ENCODE measurements around the gene SBNO2.

Gene SBNO2

DNA sequence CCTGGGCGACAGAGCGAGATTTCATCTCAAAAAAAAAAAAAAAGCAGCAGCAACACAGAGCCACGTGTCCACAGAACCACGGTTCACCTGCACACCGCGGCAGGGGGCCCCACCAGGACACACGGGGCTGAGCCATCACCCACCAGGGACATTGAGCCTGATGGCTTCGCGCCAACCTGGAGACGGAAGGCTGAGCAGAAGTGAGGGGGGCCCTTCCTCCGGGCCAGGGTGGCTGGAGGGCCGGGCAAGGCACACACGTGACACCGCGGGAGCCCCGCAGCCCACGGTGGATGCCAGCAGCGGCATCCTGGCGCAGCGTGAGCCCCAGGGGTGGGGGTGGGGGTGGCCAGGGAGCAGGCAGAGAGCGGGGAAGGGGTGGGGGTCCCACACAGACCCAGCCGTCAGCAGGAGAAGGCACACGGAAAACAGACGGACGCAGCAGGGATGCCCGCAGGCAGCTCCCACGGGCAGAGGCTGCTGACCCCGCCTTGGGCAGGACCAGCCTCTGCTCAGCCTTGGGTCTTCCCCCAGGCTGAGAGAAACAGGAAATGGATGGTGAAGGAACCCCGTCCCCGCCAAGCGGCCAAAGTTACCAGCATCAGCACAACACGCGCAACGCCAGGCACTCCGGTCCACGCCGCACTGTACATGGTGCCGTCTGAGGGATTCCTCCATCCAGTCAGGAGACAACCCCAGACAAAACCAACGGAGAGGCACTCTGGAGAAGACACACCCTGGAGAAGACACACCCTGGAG is 33.6 kb downstream of the SBNO2 start:
- TF ChIP-seq, protein P1, sequence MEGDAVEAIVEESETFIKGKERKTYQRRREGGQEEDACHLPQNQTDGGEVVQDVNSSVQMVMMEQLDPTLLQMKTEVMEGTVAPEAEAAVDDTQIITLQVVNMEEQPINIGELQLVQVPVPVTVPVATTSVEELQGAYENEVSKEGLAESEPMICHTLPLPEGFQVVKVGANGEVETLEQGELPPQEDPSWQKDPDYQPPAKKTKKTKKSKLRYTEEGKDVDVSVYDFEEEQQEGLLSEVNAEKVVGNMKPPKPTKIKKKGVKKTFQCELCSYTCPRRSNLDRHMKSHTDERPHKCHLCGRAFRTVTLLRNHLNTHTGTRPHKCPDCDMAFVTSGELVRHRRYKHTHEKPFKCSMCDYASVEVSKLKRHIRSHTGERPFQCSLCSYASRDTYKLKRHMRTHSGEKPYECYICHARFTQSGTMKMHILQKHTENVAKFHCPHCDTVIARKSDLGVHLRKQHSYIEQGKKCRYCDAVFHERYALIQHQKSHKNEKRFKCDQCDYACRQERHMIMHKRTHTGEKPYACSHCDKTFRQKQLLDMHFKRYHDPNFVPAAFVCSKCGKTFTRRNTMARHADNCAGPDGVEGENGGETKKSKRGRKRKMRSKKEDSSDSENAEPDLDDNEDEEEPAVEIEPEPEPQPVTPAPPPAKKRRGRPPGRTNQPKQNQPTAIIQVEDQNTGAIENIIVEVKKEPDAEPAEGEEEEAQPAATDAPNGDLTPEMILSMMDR (conservative IDR thresholded peaks at IDR 0.05; ENCODE audit: low read depth, low read length) = no peak
- H3K4me3 ChIP-seq (ENCODE audit: low read length) = no peak overlapping the region
- no peak for DNase-seq (ENCODE audit: low read depth)

DNA sequence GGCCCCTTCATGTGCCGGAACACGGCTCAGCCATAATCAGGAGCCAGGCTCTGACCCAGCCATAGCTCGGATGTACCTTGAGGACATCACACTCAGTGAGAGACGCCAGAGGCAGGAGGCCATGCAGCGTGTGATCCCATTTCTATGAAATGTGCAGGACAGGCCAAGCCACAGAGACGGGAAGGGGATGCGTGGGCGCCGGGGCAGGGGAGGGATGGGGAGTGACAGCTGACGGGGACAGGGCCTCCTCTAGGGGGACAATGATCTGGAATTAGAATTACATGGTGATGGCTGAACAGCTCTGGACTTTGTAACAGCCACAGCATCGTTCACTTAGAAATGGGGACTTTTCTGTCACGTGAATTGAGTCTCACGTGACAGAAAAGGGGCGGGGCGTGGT is 34.9 kb downstream of the SBNO2 start:
- TF ChIP-seq, protein P1 (conservative IDR thresholded peaks at IDR 0.05; ENCODE audit: low read depth, low read length) = no peak
- no peak overlapping the region for H3K4me3 ChIP-seq (ENCODE audit: low read length)
- DNase-seq (ENCODE audit: low read depth) = no peak

DNA sequence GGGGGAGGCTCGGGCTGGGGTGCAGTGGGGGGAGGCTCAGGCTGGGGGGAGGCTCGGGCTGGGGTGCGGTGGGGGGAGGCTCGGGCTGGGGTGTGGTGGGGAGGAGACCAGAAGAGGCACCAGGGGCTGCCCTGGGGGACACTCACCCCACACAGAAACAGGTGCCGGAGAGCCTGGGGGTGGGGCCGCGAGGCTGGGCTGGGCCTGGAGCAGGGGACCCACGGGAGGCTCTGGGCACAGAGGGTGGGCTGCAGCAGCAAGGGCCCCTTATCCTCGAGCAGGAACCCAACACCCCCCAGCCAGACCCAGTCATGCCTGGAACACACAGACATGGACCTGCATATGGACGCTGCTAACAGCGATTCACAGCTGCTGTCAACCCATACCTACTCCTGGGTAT is 35.9 kb downstream of the SBNO2 start:
- H3K4me3 ChIP-seq (ENCODE audit: low read length) = no peak overlapping the region
- DNase-seq (ENCODE audit: low read depth) = no peak
- TF ChIP-seq, protein P1 (conservative IDR thresholded peaks at IDR 0.05; ENCODE audit: low read depth, low read length) = no peak

DNA sequence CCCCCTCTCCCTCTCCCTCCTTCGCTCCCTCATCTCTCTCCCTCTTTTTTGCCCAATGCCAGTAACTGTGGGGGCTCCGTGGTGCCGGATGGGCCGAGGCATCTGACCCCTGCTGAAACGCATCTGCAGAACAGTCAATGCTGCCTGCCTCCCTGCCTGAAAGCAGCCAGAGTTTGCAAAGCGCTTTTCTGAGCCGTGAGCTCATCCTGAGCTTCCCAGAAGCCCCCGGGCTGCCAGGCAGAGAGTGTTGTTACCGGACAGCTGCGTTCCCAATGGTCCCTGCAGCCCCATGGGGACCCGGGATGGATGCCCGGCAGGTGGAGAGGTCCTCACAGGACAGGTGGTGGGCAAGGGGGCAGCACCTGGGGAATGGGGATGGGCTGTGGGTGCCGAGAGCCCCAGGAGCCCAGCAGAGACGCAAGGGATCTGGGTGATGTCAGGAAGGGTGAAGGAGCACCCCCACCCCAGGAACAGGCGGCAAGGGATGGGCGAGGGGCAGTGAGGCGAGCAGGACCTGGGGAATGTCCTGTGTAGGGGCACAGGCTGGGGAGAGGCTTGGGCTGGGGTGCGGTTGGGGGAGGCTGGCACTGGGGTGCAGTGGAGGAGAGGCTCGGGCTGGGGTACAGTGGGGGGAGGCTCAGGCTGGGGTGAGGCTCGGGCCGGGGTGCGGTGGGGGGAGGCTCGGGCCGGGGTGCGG is 37.3 kb downstream of the SBNO2 start:
- H3K4me3 ChIP-seq (ENCODE audit: low read length) = no peak overlapping the region
- DNase-seq (ENCODE audit: low read depth) = no peak
- TF ChIP-seq, protein P1 (conservative IDR thresholded peaks at IDR 0.05; ENCODE audit: low read depth, low read length) = no peak

DNA sequence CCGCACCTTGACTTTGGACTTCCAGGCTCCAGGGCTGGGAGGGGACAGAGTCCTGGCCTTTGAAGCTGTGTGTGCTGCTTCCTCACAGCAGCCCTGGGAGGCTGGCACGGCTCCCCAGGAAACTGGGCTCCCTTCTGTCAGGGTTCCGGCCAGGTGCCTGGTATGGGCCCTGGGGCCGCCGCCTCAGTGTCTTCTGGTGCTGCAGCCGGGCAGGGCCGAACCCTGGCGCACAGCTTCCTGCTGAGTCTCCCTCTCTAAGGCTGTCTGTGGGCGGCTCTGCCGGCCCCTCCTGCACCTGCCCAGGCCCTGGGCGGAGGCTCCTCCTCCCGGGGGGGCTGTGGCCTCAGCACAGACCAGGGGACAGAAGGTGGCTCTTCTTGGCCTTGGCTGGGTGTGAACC is 37.9 kb downstream of the SBNO2 start:
- TF ChIP-seq, protein P1 (conservative IDR thresholded peaks at IDR 0.05; ENCODE audit: low read depth, low read length) = no peak
- DNase-seq (ENCODE audit: low read depth) = no peak
- no peak overlapping the region for H3K4me3 ChIP-seq (ENCODE audit: low read length)

DNA sequence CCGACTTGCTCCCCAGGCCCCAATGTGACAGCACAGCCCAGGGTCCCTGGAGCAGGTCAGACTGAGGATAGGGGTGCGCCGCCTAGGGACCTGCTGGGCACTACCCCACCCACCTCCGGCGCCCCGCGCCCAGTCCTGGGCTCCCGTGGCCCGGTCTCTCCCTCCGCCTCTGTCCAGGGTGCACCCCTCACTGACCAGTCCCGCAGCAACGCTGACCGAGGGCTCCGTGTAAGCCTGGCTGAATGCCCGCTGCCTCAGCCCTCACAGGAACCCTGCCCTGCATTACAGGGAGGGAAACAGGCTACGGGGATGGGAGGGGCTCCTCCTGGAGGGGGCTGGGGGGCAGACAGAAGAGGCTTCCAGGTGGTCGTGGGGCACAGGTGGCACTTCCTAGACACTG is 38.6 kb downstream of the SBNO2 start:
- DNase-seq (ENCODE audit: low read depth) = no peak
- H3K4me3 ChIP-seq (ENCODE audit: low read length) = no peak overlapping the region
- TF ChIP-seq, protein P1 (conservative IDR thresholded peaks at IDR 0.05; ENCODE audit: low read depth, low read length) = no peak

DNA sequence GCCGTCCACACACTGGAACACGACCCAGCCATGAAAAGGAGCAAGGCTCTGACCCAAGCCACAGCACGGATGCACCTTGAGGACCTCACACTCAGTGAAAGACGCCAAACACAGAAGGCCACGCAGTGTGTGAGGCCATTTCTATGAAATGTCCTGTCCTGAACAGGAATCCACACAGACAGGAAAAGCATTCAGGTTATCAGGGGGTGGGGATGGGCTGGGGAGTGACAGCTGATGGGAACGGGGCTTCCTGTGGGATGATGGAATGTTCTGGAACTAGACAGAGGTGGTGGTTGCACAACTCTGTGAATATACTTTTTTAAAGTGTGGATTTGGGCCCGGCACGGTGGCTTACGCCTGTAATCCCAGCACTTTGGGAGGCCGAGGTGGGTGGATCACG is 39.6 kb downstream of the SBNO2 start:
- H3K4me3 ChIP-seq (ENCODE audit: low read length) = no peak overlapping the region
- TF ChIP-seq, protein P1 (conservative IDR thresholded peaks at IDR 0.05; ENCODE audit: low read depth, low read length) = no peak
- no peak for DNase-seq (ENCODE audit: low read depth)

Measured in retinal pigment epithelial cell (primary cell).